ENCODE results near the gene COMMD1. TPM values are rescaled to one million over a fixed set of nuclear protein-coding genes. Genes with fewer than 3 reads are reported as not detected.

Gene COMMD1
- total RNA-seq, 2 experiments from 2014 or later, result 11.5 to 13.2 TPM

GRCh38 chr2:61949458-61949713, 43.9 kb downstream of the COMMD1 start:
- DNase-seq (no peak), ATAC-seq (ENCODE audit: poor library complexity) (no peak)
- Histone ChIP-seq H3K4me3 (ENCODE audit: low read length) (no peak overlapping the region), H3K36me3 (ENCODE audit: insufficient read depth, low read length) (peaks cover 3% of the 10 kb centered on the region), H3K27ac (ENCODE audit: low read depth in 1 of 2, low read length in 2 of 2) (no peak overlapping the region), H3K27me3 (ENCODE audit: control insufficient read depth in 1 of 2, insufficient read depth in 2 of 2, low read length in 2 of 2) (no peaks in the 10 kb centered on the region), H3K9me3 (ENCODE audit: control insufficient read depth in 1 of 2, insufficient read depth in 1 of 2, low read length in 2 of 2) (no peaks in the 10 kb centered on the region), H3K4me1 (ENCODE audit: insufficient read depth, low read length) (no peaks in the 10 kb centered on the region)
- H3K9me3 Mint-ChIP-seq, result peaks cover 5% of the 10 kb centered on the region
- ChIA-PET CTCF (no interaction called here), POLR2A (no interaction called here)
- peaks cover 4% of the 10 kb centered on the region for H3K4me1 Mint-ChIP-seq (ENCODE audit: low read depth)
- no peak for TF ChIP-seq CTCF (IDR thresholded peaks at IDR 0.05)
- no peak overlapping the region for H3K27ac Mint-ChIP-seq
- peaks cover 38% of the 10 kb centered on the region for H3K36me3 Mint-ChIP-seq (ENCODE audit: low read depth)
- H3K4me3 Mint-ChIP-seq, result no peak overlapping the region
- no peaks in the 10 kb centered on the region for H3K27me3 Mint-ChIP-seq
- intact Hi-C loops (cut with DNase I, micrococcal nuclease), result no loop called here

GRCh38 chr2:61949714-61950560, 44.5 kb downstream of the COMMD1 start:
- no peaks in the 10 kb centered on the region for H3K4me1 ChIP-seq (ENCODE audit: insufficient read depth, low read length)
- H3K36me3 ChIP-seq (ENCODE audit: insufficient read depth, low read length), result peaks cover 3% of the 10 kb centered on the region
- H3K9me3 ChIP-seq (ENCODE audit: control insufficient read depth in 1 of 2, insufficient read depth in 1 of 2, low read length in 2 of 2), result no peaks in the 10 kb centered on the region
- H3K4me3 Mint-ChIP-seq, result no peak overlapping the region
- POLR2A ChIA-PET, result interaction anchor here (0.6 kb wide), 1 partner anchor 37 kb away, joined by 3 read pairs; no protein-coding TSS in a partner anchor
- no peak for TF ChIP-seq CTCF (IDR thresholded peaks at IDR 0.05)
- intact Hi-C loops (cut with DNase I, micrococcal nuclease), result no loop called here
- no peak overlapping the region for H3K4me3 ChIP-seq (ENCODE audit: low read length)
- no peaks in the 10 kb centered on the region for H3K27me3 ChIP-seq (ENCODE audit: control insufficient read depth in 1 of 2, insufficient read depth in 2 of 2, low read length in 2 of 2)
- no peak overlapping the region for H3K27ac ChIP-seq (ENCODE audit: low read depth in 1 of 2, low read length in 2 of 2)
- peaks cover 5% of the 10 kb centered on the region for H3K9me3 Mint-ChIP-seq
- DNase-seq (no peak), ATAC-seq (ENCODE audit: poor library complexity) (no peak)
- CTCF ChIA-PET, result no interaction called here
- H3K27me3 Mint-ChIP-seq, result no peaks in the 10 kb centered on the region
- H3K36me3 Mint-ChIP-seq (ENCODE audit: low read depth), result peaks cover 38% of the 10 kb centered on the region
- peaks cover 5% of the 10 kb centered on the region for H3K4me1 Mint-ChIP-seq (ENCODE audit: low read depth)
- no peak overlapping the region for H3K27ac Mint-ChIP-seq

- peaks cover 5% of the 10 kb centered on the region for H3K9me3 Mint-ChIP-seq
- no peak overlapping the region for H3K4me3 ChIP-seq (ENCODE audit: low read length)
- DNase-seq, result no peak
- no peaks in the 10 kb centered on the region for H3K27me3 Mint-ChIP-seq
- intact Hi-C loops (cut with DNase I, micrococcal nuclease), result no loop called here
- no peaks in the 10 kb centered on the region for H3K4me1 ChIP-seq (ENCODE audit: insufficient read depth, low read length)
- no peak for ATAC-seq (ENCODE audit: poor library complexity)
- H3K27me3 ChIP-seq (ENCODE audit: control insufficient read depth in 1 of 2, insufficient read depth in 2 of 2, low read length in 2 of 2), result no peaks in the 10 kb centered on the region
- H3K27ac Mint-ChIP-seq, result no peak overlapping the region
- H3K9me3 ChIP-seq (ENCODE audit: control insufficient read depth in 1 of 2, insufficient read depth in 1 of 2, low read length in 2 of 2), result no peaks in the 10 kb centered on the region
- CTCF ChIA-PET, result no interaction called here
- no peak overlapping the region for H3K4me3 Mint-ChIP-seq
- no peak for TF ChIP-seq CTCF (IDR thresholded peaks at IDR 0.05)
- peaks cover 42% of the 10 kb centered on the region for H3K36me3 Mint-ChIP-seq (ENCODE audit: low read depth)
- no peak overlapping the region for H3K27ac ChIP-seq (ENCODE audit: low read depth in 1 of 2, low read length in 2 of 2)
- H3K4me1 Mint-ChIP-seq (ENCODE audit: low read depth), result peaks cover 11% of the 10 kb centered on the region
- POLR2A ChIA-PET, result interaction anchor here (0.6 kb wide), 1 partner anchor 38 kb away, joined by 3 read pairs; no protein-coding TSS in a partner anchor
- H3K36me3 ChIP-seq (ENCODE audit: insufficient read depth, low read length), result peaks cover 3% of the 10 kb centered on the region
These were observed 45.3 kb downstream of the COMMD1 start for GRCh38 chr2:61950571-61951315.
